WTC11 (cell line): ENCODE results near the gene SNRPD1.

Experiments used
- FOXK1 ChIP-seq: sonication (generic); formaldehyde crosslinking; IDR thresholded peaks from 2 replicates; pipeline ENCODE4 v1.8.0; 2022; ENCODE audit warnings: mild to moderate bottlenecking, moderate library complexity, missing genetic modification reagents
- TCF7 ChIP-seq: sonication (generic); formaldehyde crosslinking; IDR thresholded peaks from 2 replicates; pipeline ENCODE4 v1.8.0; 2022; ENCODE audit warnings: mild to moderate bottlenecking, low read depth, missing genetic modification reagents, moderate library complexity
- TEAD4 ChIP-seq: sonication (generic); formaldehyde crosslinking; IDR thresholded peaks from 2 replicates; pipeline ENCODE4 v1.8.0; 2022; ENCODE audit warnings: mild to moderate bottlenecking, missing genetic modification reagents
- TF ChIP-seq, protein P1 (sequence below): sonication (generic); formaldehyde crosslinking; IDR thresholded peaks from 2 replicates; pipeline ENCODE4 v1.8.1; 2022; ENCODE audit warnings: low read depth, mild to moderate bottlenecking, moderate library complexity, missing genetic modification reagents, borderline replicate concordance
- TF ChIP-seq, protein P2 (sequence below): sonication (generic); formaldehyde crosslinking; IDR thresholded peaks from 2 replicates; pipeline ENCODE4 v1.8.1; 2022; ENCODE audit warnings: missing genetic modification reagents, borderline replicate concordance
- TF ChIP-seq, protein P3 (sequence below): fragments of 200-600 bp; IDR thresholded peaks from 2 replicates; pipeline ENCODE4 v1.8.0; 2022; ENCODE audit warnings: antibody characterized with exemption
- TF ChIP-seq, protein P4 (sequence below): sonication (generic); formaldehyde crosslinking; IDR thresholded peaks from 2 replicates; pipeline ENCODE4 v1.8.0; 2022; ENCODE audit warnings: mild to moderate bottlenecking, missing genetic modification reagents
- TF ChIP-seq, protein P5 (sequence below): sonication (generic); formaldehyde crosslinking; IDR thresholded peaks from 2 replicates; pipeline ENCODE4 v1.8.1; 2023; ENCODE audit warnings: mild to moderate bottlenecking, missing genetic modification reagents

DNA sequence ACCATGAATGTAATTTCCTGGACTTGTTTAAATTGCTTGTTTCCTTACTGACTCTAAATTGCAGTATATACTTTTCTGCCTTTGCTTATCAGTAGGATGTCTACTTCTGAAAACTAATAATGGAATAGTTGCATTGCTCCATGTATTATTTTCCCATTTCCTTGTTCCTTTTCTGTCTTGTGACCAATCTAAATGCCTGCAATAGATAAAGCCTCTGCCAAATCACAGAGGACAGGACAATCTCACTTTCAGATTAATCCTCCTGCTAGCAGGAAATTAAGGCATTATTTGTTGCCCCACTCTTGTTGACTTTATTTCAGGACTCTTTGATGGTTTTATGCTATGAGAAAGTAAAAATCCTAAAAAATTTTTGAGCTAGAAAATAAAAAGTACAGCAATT lies 6.9 kb upstream of the SNRPD1 start:
- TF ChIP-seq, protein P1, sequence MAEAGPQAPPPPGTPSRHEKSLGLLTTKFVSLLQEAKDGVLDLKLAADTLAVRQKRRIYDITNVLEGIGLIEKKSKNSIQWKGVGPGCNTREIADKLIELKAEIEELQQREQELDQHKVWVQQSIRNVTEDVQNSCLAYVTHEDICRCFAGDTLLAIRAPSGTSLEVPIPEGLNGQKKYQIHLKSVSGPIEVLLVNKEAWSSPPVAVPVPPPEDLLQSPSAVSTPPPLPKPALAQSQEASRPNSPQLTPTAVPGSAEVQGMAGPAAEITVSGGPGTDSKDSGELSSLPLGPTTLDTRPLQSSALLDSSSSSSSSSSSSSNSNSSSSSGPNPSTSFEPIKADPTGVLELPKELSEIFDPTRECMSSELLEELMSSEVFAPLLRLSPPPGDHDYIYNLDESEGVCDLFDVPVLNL (CRISPR knock-in tag) = no peak
- TF ChIP-seq, protein P2, sequence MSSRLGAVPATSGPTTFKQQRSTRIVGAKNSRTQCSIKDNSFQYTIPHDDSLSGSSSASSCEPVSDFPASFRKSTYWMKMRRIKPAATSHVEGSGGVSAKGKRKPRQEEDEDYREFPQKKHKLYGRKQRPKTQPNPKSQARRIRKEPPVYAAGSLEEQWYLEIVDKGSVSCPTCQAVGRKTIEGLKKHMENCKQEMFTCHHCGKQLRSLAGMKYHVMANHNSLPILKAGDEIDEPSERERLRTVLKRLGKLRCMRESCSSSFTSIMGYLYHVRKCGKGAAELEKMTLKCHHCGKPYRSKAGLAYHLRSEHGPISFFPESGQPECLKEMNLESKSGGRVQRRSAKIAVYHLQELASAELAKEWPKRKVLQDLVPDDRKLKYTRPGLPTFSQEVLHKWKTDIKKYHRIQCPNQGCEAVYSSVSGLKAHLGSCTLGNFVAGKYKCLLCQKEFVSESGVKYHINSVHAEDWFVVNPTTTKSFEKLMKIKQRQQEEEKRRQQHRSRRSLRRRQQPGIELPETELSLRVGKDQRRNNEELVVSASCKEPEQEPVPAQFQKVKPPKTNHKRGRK (CRISPR knock-in tag) = no peak
- TF ChIP-seq, protein P3, sequence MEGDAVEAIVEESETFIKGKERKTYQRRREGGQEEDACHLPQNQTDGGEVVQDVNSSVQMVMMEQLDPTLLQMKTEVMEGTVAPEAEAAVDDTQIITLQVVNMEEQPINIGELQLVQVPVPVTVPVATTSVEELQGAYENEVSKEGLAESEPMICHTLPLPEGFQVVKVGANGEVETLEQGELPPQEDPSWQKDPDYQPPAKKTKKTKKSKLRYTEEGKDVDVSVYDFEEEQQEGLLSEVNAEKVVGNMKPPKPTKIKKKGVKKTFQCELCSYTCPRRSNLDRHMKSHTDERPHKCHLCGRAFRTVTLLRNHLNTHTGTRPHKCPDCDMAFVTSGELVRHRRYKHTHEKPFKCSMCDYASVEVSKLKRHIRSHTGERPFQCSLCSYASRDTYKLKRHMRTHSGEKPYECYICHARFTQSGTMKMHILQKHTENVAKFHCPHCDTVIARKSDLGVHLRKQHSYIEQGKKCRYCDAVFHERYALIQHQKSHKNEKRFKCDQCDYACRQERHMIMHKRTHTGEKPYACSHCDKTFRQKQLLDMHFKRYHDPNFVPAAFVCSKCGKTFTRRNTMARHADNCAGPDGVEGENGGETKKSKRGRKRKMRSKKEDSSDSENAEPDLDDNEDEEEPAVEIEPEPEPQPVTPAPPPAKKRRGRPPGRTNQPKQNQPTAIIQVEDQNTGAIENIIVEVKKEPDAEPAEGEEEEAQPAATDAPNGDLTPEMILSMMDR = no peak
- TF ChIP-seq, protein P4, sequence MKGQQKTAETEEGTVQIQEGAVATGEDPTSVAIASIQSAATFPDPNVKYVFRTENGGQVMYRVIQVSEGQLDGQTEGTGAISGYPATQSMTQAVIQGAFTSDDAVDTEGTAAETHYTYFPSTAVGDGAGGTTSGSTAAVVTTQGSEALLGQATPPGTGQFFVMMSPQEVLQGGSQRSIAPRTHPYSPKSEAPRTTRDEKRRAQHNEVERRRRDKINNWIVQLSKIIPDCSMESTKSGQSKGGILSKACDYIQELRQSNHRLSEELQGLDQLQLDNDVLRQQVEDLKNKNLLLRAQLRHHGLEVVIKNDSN (CRISPR knock-in tag) = no peak
- no peak for TF ChIP-seq TCF7 (CRISPR knock-in tag)
- no peak for TF ChIP-seq TEAD4 (CRISPR knock-in tag)
- TF ChIP-seq, protein P5, sequence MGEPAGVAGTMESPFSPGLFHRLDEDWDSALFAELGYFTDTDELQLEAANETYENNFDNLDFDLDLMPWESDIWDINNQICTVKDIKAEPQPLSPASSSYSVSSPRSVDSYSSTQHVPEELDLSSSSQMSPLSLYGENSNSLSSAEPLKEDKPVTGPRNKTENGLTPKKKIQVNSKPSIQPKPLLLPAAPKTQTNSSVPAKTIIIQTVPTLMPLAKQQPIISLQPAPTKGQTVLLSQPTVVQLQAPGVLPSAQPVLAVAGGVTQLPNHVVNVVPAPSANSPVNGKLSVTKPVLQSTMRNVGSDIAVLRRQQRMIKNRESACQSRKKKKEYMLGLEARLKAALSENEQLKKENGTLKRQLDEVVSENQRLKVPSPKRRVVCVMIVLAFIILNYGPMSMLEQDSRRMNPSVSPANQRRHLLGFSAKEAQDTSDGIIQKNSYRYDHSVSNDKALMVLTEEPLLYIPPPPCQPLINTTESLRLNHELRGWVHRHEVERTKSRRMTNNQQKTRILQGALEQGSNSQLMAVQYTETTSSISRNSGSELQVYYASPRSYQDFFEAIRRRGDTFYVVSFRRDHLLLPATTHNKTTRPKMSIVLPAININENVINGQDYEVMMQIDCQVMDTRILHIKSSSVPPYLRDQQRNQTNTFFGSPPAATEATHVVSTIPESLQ = no peak
- TF ChIP-seq FOXK1 = no peak
